HepG2 (cell line): ENCODE data around the gene IFT122. TPM values are rescaled to one million over a fixed set of nuclear protein-coding genes. Genes with fewer than 3 reads are reported as not detected.

Experiments
- ATAC-seq: fragments of 200-7000 bp; cut with Tn5 transposase; 3 replicates; pipeline ENCODE4 v1.9.1; 2020; ENCODE audit warnings: mild to moderate bottlenecking, moderate library complexity
- BruUV-seq: library from RNA; stranded (reverse); fragments of 400-500 nt; replicated peaks from 2 replicates; lab custom pipeline; 2021; lab: Mats Ljungman, UMichigan
- CTCF ChIA-PET: fragments of 300-600 bp; formaldehyde crosslinking; extraction: SDS; loops from one replicate; lab custom pipeline; 2021; ENCODE audit warnings: low total read pairs, inconsistent platforms, low intra/inter-chr PET ratio; lab: Yijun Ruan, JAX
- POLR2A ChIA-PET: fragments of 350-600 bp; sonication (Branson Sonifier 250); formaldehyde crosslinking; loops from one replicate; lab custom pipeline; 2020; ENCODE audit warnings: antibody characterized with exemption, inconsistent platforms; lab: Yijun Ruan, JAX
- DNase-seq: peaks from one replicate; pipeline ENCODE4 v3.0.0-alpha.2; 2015; ENCODE audit warnings: low spot score
- FAIRE-seq: peaks from 3 replicates; lab custom pipeline; 2011; peaks lifted over from hg19 to GRCh38; lab: Jason Lieb, UNC
- H2AFZ ChIP-seq: one replicate; pipeline ENCODE4 v1.6.1; 2011; ENCODE audit warnings: low read length, inconsistent platforms
- H3K27ac ChIP-seq: fragments of 300-600 bp; 3 replicates; pipeline ENCODE4 v1.8.0; 2011; ENCODE audit warnings: mixed run types, mild to moderate bottlenecking, mixed read lengths, low read length, inconsistent platforms; ENCODE audit not compliant: insufficient read depth; ENCODE audit errors: extremely low read length
- H3K27me3 ChIP-seq, 2 experiments: fragments of 200-600 bp in 1 of 2; 2 replicates in 1 of 2; 3 replicates in 1 of 2; pipeline versions ENCODE4 v1.6.0 to v1.8.0; 2011; ENCODE audit warnings: low read length in 2 of 2, mild to moderate bottlenecking in 2 of 2, moderate library complexity in 2 of 2, inconsistent platforms in 1 of 2; ENCODE audit not compliant: insufficient read depth in 2 of 2, control insufficient read depth in 1 of 2
- H3K36me3 ChIP-seq, 2 experiments: fragments of 200-600 bp in 1 of 2; replicated peaks in 1 of 2; 2 replicates in 1 of 2; 3 replicates in 1 of 2; pipeline versions ENCODE4 v1.5.1 to v1.8.0; 2011; ENCODE audit warnings: low read length in 2 of 2, inconsistent platforms in 1 of 2; ENCODE audit not compliant: insufficient read depth in 2 of 2, control insufficient read depth in 1 of 2
- H3K4me1 ChIP-seq: 2 replicates; pipeline ENCODE4 v1.5.1; 2012; ENCODE audit warnings: low read length, inconsistent platforms; ENCODE audit not compliant: insufficient read depth
- H3K4me2 ChIP-seq: 2 replicates; pipeline ENCODE4 v1.6.0; 2011; ENCODE audit warnings: low read depth, low read length, inconsistent platforms
- H3K4me3 ChIP-seq, 3 experiments: fragments of 200-600 bp in 1 of 3; sonication (generic), shearing (Covaris generic) in 1 of 3; replicated peaks in 1 of 3; 2 replicates each; pipeline ENCODE4 v1.5.1; 2011 to 2016; ENCODE audit warnings: low read length in 3 of 3, inconsistent platforms in 2 of 3, low read depth in 2 of 3, mild to moderate bottlenecking in 2 of 3, control low read depth in 1 of 3, mixed read lengths in 1 of 3; ENCODE audit not compliant: insufficient read depth in 1 of 3
- H3K79me2 ChIP-seq: one replicate; pipeline ENCODE4 v1.6.1; 2011; ENCODE audit warnings: low read length, inconsistent platforms; ENCODE audit not compliant: insufficient read depth
- H3K9ac ChIP-seq: 2 replicates; pipeline ENCODE4 v1.6.0; 2011; ENCODE audit warnings: mild to moderate bottlenecking, low read depth, low read length, inconsistent platforms; ENCODE audit not compliant: insufficient read depth
- H3K9me3 ChIP-seq: 2 replicates; pipeline ENCODE4 v1.5.1; 2012; ENCODE audit warnings: mild to moderate bottlenecking, low read length
- H4K20me1 ChIP-seq: 2 replicates; pipeline ENCODE4 v1.6.0; 2011; ENCODE audit warnings: inconsistent platforms, mild to moderate bottlenecking, low read length, moderate library complexity; ENCODE audit not compliant: insufficient read depth
- AHDC1 ChIP-seq: sonication (generic); formaldehyde crosslinking; IDR thresholded peaks from 2 replicates; pipeline ENCODE4 v1.5.1; 2020; ENCODE audit warnings: mild to moderate bottlenecking, missing genetic modification reagents, borderline replicate concordance
- ARID4A ChIP-seq: sonication (generic); formaldehyde crosslinking; IDR thresholded peaks from 2 replicates; pipeline ENCODE4 v1.5.0; 2020; ENCODE audit warnings: mild to moderate bottlenecking, missing genetic modification reagents, borderline replicate concordance
- EP300 ChIP-seq, 3 experiments: sonication (generic) in 1 of 3; formaldehyde crosslinking in 1 of 3; IDR thresholded peaks; 2 replicates each; pipeline versions ENCODE4 v1.5.1 to v1.6.1; 2011 to 2020; ENCODE audit warnings: low read depth in 2 of 3, low read length in 2 of 3, borderline replicate concordance in 1 of 3, improper control_type of control experiment in 1 of 3, mild to moderate bottlenecking in 1 of 3, missing genetic modification reagents in 1 of 3, moderate library complexity in 1 of 3
- FOXO1 ChIP-seq: sonication (generic); formaldehyde crosslinking; IDR thresholded peaks from 2 replicates; pipeline ENCODE4 v1.4.0; 2020; ENCODE audit warnings: missing genetic modification reagents
- HDAC2 ChIP-seq: sonication (generic); formaldehyde crosslinking; IDR thresholded peaks from 2 replicates; pipeline ENCODE4 v1.4.0; 2020; ENCODE audit warnings: missing genetic modification reagents
- MIER3 ChIP-seq: IDR thresholded peaks from 2 replicates; pipeline ENCODE4 v1.6.1; 2016; ENCODE audit warnings: missing compliant biosample characterization, borderline replicate concordance
- PPARG ChIP-seq: conservative IDR thresholded peaks from 2 replicates; pipeline ENCODE4 v1.6.1; 2016; ENCODE audit warnings: missing biosample characterization, missing genetic modification reagents
- RXRB ChIP-seq: IDR thresholded peaks from 2 replicates; pipeline ENCODE4 v1.6.1; 2016; ENCODE audit warnings: borderline replicate concordance, missing genetic modification reagents, missing compliant biosample characterization
- SAP130 ChIP-seq: IDR thresholded peaks from 2 replicates; pipeline ENCODE4 v1.6.1; 2016; ENCODE audit warnings: low read depth
- TBX2 ChIP-seq: sonication (generic); formaldehyde crosslinking; IDR thresholded peaks from 2 replicates; pipeline ENCODE4 v1.5.0; 2020; ENCODE audit warnings: missing genetic modification reagents, mild to moderate bottlenecking, borderline replicate concordance
- ZNF567 ChIP-seq: sonication (generic); formaldehyde crosslinking; IDR thresholded peaks from 2 replicates; pipeline ENCODE4 v1.8.1; 2023; ENCODE audit warnings: mild to moderate bottlenecking, missing genetic modification reagents, borderline replicate concordance
- ZNF850 ChIP-seq: sonication (generic); formaldehyde crosslinking; conservative IDR thresholded peaks from 2 replicates; pipeline ENCODE4 v1.9.0; 2021; ENCODE audit warnings: mild to moderate bottlenecking, missing genetic modification reagents
- WGBS: methylation state at CpG from one replicate; pipeline ENCODE4 v1.1.6; 2017; ENCODE audit warnings: low lambda C conversion rate; 5-methylcytosine and 5-hydroxymethylcytosine counted together
- in situ Hi-C: cut with HindIII; loops from 2 replicates; pipeline ENCODE4 v1.10.0; 2017; ENCODE audit warnings: low pct_unique_long_range_greater_than_20kb; ENCODE audit not compliant: extremely low pct_ligation_motif_present
- intact Hi-C: fragments of 100-400 bp; cut with micrococcal nuclease; formaldehyde crosslinking; loops from one replicate; pipeline ENCODE4 v1.10.0; 2022; ENCODE audit not compliant: unreplicated experiment
- polyA plus RNA-seq, 8 experiments: library from polyadenylated mRNA; depleted of rRNA in 3 of 8; stranded (reverse) in 7 of 8; unstranded in 1 of 8; fragments of >200 nt; fragmentation: Illumina TruSeq in 4 of 8; extraction: Trizol in 4 of 8; gene quantifications; 2 replicates each; pipeline versions ENCODE4 v1.2.1 to v1.2.3, GENCODE V29; 2011 to 2016; ENCODE audit warnings: low read depth in 4 of 8, missing spikeins in 1 of 8, mixed read lengths in 1 of 8; ENCODE audit not compliant: insufficient read depth in 1 of 8
- total RNA-seq, 5 experiments: library from RNA; depleted of rRNA; stranded (reverse); fragments of >200 nt; fragmentation: Illumina TruSeq; extraction: Trizol; gene quantifications; 2 replicates each; pipeline ENCODE4 v1.2.3, GENCODE V29; 2016; ENCODE audit warnings: low read depth in 1 of 5

IFT122 gene
- total and polyA plus RNA-seq, 2 of the 13 experiments (the other 11 are each of a cell fraction or from before 2014, with no cell fraction given): 10.1 to 10.3 TPM

- intact Hi-C loops (loop anchor here (1.0 kb wide), 1 partner anchor 15 kb away; no protein-coding TSS in a partner anchor), in situ Hi-C loops (no loop called here)
- Histone ChIP-seq H3K4me3 (peak overlapping the region in 1 of 3 experiments; percentile 49; a peak in 2 of 6 replicates), H3K9ac (peak overlapping the region; percentile 50), H2AFZ (no peak overlapping the region), H3K36me3 (no peaks in the 10 kb centered on the region), H3K4me2 (peak overlapping the region; percentile 72), H3K4me1 (peaks cover 73% of the 10 kb centered on the region), H3K9me3 (no peaks in the 10 kb centered on the region), H4K20me1 (no peaks in the 10 kb centered on the region), H3K27me3 (no peaks in the 10 kb centered on the region), H3K79me2 (no peaks in the 10 kb centered on the region), H3K27ac (peak overlapping the region; percentile 72)
- CTCF ChIA-PET: no interaction called here
- peak; percentile 93 for FAIRE-seq
- peak; percentile 77 for ATAC-seq
- peak; percentile 91 for DNase-seq
- WGBS: 0% methylated on average over 4 of the region's 4 CpGs
- POLR2A ChIA-PET: interaction anchor here (1.0 to 2.7 kb wide), 9 partner anchors 9 to 98 kb away, joined by 3 to 15 read pairs (median 5); partner anchors contain the start of genes EFCAB12, IFT122 and MBD4
- no TSS peak for BruUV-seq
- TF ChIP-seq PPARG (CRISPR knock-in tag) (peak; percentile 49; the same call in 1 of the 2 replicates), AHDC1 (peak; percentile 59; the same call in 1 of the 2 replicates), ZNF567 (no peak), TBX2 (CRISPR knock-in tag) (peak; percentile 54), EP300 (IDR thresholded peaks at IDR 0.05; ENCODE audit: low read depth in 2 of 2, low read length in 2 of 2) (peak in 1 of 2 experiments; percentile 59; a peak in 1 of 4 replicates), EP300 (CRISPR knock-in tag; IDR thresholded peaks at IDR 0.05; ENCODE audit: borderline replicate concordance) (0 out of 2 replicates have a peak, but pooled peaks have one; percentile 19), RXRB (CRISPR knock-in tag) (peak; percentile 64), HDAC2 (CRISPR knock-in tag) (peak; percentile 78), ZNF850 (peak; percentile 97), MIER3 (CRISPR knock-in tag) (peak; percentile 42; the same call in 1 of the 2 replicates), SAP130 (CRISPR knock-in tag) (peak; percentile 68), ARID4A (peak; percentile 16; the same call in 1 of the 2 replicates), FOXO1 (CRISPR knock-in tag) (peak; percentile 51; the same call in 1 of the 2 replicates)
These were observed 26.1 kb upstream of the IFT122 start for GRCh38 chr3:129413687-129414506.
